NCI-H2081 (cell line): Measurements from ENCODE around the gene CRISPLD2.

Source experiments
- DNase-seq, 2 experiments: peaks; one replicate each; lab custom pipeline; 2025; lab: John Stamatoyannopoulos, UW

Gene CRISPLD2

GRCh38 chr16:84884246-84884595 is 64.4 kb downstream of the CRISPLD2 start:
- DNase-seq: no peak

- DNase-seq: no peak
These were observed 65.0 kb downstream of the CRISPLD2 start for GRCh38 chr16:84884596-84885341.

- no peak for DNase-seq
These were observed 65.6 kb downstream of the CRISPLD2 start for GRCh38 chr16:84885342-84885910.

DNA sequence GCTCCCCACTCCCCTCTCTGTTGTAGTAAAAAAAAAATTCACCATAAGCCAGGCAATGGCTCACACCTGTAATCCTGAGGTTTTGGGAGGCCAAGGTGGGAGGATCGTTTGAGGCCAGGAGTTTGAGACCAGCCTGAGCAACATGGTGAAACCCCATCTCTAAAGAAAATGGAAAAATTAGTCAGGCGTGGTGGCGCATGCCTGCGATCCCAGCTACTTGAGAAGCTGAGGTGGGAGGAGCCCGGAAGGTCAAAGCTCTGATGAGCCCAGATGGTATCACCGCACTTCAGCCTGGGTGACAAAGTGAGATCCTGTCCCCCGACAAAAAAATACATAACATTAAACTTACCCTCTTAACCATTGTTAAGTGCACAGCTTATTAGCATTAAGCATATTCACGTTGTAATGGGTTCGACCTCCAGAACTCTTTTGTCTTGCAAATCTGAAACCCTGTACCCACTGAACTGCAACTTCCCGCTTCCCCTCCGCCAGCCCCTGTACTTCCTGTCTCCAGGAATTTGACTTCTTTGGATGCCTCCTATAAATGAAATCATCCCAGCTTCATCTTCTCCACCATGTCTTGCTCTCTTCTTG is 66.8 kb downstream of the CRISPLD2 start:
- no peak for DNase-seq

GRCh38 chr16:84887207-84887606 is 67.4 kb downstream of the CRISPLD2 start:
- DNase-seq: no peak

DNA sequence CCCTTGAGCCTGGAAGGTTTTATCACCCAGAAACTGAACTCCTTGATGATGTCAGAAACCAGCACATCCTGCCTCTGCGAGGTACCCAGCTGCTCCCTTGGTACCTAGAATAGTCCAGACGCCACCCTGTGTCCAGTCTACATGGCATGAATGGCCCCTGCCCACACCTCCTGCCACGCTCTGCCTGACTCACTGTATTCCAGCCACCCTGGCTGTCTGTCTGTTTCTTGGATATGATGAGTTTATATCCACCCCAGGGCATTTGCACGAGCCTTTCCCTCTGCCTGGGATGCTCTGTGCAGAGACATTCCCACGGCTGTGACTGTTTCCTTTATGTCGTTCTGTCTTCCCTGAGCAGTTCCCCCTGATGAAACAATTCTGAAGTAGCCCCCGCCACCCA is 68.7 kb downstream of the CRISPLD2 start:
- no peak for DNase-seq

- DNase-seq: no peak
These were observed 69.3 kb downstream of the CRISPLD2 start for GRCh38 chr16:84889066-84889465.

- no peak for DNase-seq
These were observed 70.6 kb downstream of the CRISPLD2 start for GRCh38 chr16:84890427-84890826.

- no peak for DNase-seq
These were observed 71.5 kb downstream of the CRISPLD2 start for GRCh38 chr16:84891149-84891795.

GRCh38 chr16:84892097-84892496 is 72.3 kb downstream of the CRISPLD2 start:
- no peak for DNase-seq

DNA sequence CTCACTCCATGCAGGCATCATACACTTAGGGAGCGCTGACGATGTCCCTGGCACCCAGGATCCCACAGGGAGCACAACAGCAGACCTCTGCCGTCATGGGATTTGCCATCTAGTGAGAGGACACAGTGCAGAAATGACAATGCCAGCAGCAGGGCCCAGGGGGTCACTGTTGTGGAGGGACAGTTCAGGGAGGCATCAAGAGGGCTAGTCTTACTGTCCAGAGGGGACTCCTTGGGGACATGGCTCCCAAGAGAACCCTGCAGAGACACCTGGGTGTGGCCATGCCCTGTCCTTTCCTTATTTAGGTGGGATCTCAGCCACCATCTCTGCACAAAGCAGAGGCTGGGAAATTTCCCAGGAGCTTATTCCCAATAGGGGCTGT is 73.7 kb downstream of the CRISPLD2 start:
- no peak for DNase-seq

DNA sequence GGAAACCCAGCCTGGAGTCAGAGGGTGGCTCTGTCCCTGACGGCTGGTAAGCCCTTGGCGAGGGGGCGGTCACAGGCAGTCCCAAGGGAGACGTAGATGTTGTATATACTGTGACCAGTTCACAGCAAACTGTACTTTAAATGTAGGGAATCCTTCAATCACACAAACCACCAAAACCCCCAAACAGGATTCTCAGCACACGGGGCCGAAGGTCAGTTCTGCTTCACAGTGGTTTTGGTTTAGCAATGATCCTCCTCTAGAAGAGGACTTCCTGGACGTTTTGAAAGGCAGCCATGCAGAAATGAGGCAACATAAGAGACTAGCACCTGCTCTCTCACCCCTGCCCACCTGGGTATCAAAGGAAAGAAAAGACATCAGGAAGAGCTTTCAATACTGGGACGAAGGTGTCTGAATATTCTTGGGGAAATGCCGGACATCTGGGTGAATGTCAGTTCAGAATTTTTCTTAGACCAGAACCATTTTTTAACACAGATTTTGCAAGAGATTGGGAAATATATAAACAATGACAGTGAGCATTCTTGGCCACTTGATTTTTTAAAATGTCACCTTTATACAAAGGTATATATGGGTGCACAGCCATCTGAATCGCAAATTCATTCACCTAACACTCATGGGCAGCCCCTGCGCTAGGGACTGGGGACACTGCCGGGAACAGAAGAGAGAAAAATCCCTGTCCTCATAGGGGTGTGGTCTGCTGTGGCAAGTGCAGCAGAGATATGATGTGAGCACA is 74.2 kb downstream of the CRISPLD2 start:
- DNase-seq: no peak

- DNase-seq: no peak
These were observed 75.2 kb downstream of the CRISPLD2 start for GRCh38 chr16:84895016-84895415.

DNA sequence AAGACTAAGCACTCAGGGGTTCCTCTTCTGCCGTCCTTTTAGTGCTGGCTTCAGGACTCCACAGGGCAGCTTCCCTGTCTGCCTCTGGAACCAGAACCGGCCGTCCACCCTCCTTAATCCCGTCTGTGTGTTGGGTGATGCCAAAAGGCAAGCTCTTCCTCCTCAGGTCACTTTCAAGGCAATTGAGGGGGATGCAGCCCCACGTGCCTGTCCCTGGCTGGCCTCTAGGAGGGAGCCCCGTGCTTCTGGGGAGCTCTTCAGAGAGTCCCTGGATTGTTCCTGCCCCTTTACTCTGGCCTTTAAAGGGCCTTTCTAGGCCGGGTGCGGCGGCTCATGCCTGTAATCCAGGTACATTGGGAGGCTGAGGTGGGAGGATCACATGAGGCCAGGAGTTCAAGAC is 77.1 kb downstream of the CRISPLD2 start:
- no peak for DNase-seq

GRCh38 chr16:84897911-84898377 is 78.2 kb downstream of the CRISPLD2 start:
- no peak for DNase-seq

GRCh38 chr16:84898447-84898846 is 78.7 kb downstream of the CRISPLD2 start:
- no peak for DNase-seq

- no peak for DNase-seq
These were observed 79.6 kb downstream of the CRISPLD2 start for GRCh38 chr16:84899414-84899813.

GRCh38 chr16:84905965-84906460 is 86.2 kb downstream of the CRISPLD2 start:
- no peak for DNase-seq

- DNase-seq: no peak
These were observed 87.3 kb downstream of the CRISPLD2 start for GRCh38 chr16:84907051-84907450.

DNA sequence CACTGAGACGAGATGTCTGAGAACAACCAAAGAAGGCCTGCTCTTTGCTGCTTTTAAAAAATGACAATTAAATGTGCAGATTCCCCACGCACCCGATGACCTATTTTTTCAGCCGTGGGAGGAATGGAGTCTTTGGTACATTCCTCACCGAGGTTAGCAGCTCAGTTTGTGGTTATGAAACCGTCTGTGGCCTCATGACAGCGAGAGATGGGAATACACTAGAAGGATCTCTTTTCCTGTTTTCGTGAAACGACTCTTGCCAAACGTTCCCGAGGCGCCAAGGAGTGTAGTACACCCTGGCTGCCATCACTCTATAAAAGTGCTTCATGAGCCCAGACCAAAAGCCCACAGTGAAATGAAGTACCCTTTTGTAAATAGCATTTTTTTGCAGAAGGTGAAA is 87.8 kb downstream of the CRISPLD2 start:
- DNase-seq: no peak

- no peak for DNase-seq
These were observed 89.8 kb downstream of the CRISPLD2 start for GRCh38 chr16:84909476-84910085.
